ENCODE data around the gene GPR18. TPM values are rescaled to one million over a fixed set of nuclear protein-coding genes. Genes with fewer than 3 reads are reported as not detected.

The GPR18 gene
- total and polyA plus RNA-seq, 2 donors (not counting 1 experiment from before 2014, with no cell fraction given), result not detected

DNA sequence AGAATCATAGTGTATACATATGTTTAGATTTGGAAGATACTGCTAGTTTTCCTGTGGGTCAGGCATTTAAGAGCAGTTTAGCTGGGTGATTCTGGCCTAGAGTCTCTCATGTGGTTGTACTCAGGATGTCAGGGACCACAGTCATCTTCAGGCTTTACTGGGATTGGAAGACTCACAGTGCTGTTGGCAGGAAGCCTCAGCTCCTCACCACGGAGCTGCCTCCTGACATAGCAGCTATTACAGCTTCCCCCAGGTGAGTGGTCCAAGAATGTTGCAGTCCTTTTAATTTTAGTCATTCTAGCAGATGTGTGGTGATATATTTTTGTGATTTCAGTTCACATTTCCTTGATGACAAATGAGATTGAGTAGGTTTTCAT lies 16.9 kb upstream of the GPR18 start:
- Histone ChIP-seq H3K4me3 (replicated peaks in 1 of 4; ENCODE audit: control extremely low read depth in 1 of 4, insufficient read depth in 1 of 4, low read depth in 3 of 4, low read length in 4 of 4) (no peak overlapping the region), H3K4me1 (ENCODE audit: control insufficient read depth, extremely low read depth, insufficient read depth, low read length) (no peaks in the 10 kb centered on the region), H3K9me3 (ENCODE audit: control insufficient read depth, insufficient read depth, low read depth, low read length) (no peaks in the 10 kb centered on the region), H4K20me1 (ENCODE audit: control insufficient read depth, extremely low read depth, insufficient read depth, low read length) (peaks cover 2% of the 10 kb centered on the region), H3K9ac (ENCODE audit: insufficient read depth, low read length) (no peak overlapping the region), H3K4me2 (ENCODE audit: extremely low read depth, insufficient read depth, low read length) (no peak overlapping the region), H3K27me3 (ENCODE audit: control insufficient read depth, insufficient read depth, low read length) (no peaks in the 10 kb centered on the region), H2AFZ (ENCODE audit: low read length) (no peak overlapping the region), H3K79me2 (ENCODE audit: control insufficient read depth, insufficient read depth, low read length) (no peaks in the 10 kb centered on the region), H3K36me3 (ENCODE audit: control insufficient read depth, insufficient read depth, low read length) (no peaks in the 10 kb centered on the region), H3K27ac (ENCODE audit: insufficient read depth, low read length) (no peak overlapping the region)
- TF ChIP-seq, protein P1, sequence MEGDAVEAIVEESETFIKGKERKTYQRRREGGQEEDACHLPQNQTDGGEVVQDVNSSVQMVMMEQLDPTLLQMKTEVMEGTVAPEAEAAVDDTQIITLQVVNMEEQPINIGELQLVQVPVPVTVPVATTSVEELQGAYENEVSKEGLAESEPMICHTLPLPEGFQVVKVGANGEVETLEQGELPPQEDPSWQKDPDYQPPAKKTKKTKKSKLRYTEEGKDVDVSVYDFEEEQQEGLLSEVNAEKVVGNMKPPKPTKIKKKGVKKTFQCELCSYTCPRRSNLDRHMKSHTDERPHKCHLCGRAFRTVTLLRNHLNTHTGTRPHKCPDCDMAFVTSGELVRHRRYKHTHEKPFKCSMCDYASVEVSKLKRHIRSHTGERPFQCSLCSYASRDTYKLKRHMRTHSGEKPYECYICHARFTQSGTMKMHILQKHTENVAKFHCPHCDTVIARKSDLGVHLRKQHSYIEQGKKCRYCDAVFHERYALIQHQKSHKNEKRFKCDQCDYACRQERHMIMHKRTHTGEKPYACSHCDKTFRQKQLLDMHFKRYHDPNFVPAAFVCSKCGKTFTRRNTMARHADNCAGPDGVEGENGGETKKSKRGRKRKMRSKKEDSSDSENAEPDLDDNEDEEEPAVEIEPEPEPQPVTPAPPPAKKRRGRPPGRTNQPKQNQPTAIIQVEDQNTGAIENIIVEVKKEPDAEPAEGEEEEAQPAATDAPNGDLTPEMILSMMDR (conservative IDR thresholded peaks at IDR 0.05 in 1 of 2, IDR thresholded peaks at IDR 0.05 in 1 of 2; ENCODE audit: low read depth in 1 of 2, low read length in 2 of 2), result no peak
- TF ChIP-seq EZH2 (IDR thresholded peaks at IDR 0.05; ENCODE audit: low read length, missing control alignments), result no peak
- peak; percentile 23 to 92 for DNase-seq (ENCODE audit: low read depth in 2 of 2)

GRCh38 chr13:99273128-99273527 lies 14.9 kb upstream of the GPR18 start:
- TF ChIP-seq EZH2 (IDR thresholded peaks at IDR 0.05; ENCODE audit: low read length, missing control alignments), result no peak
- TF ChIP-seq, protein P1 (conservative IDR thresholded peaks at IDR 0.05 in 1 of 2, IDR thresholded peaks at IDR 0.05 in 1 of 2; ENCODE audit: low read depth in 1 of 2, low read length in 2 of 2), result no peak
- Histone ChIP-seq H3K4me1 (ENCODE audit: control insufficient read depth, extremely low read depth, insufficient read depth, low read length) (no peaks in the 10 kb centered on the region), H3K9me3 (ENCODE audit: control insufficient read depth, insufficient read depth, low read depth, low read length) (no peaks in the 10 kb centered on the region), H3K79me2 (ENCODE audit: control insufficient read depth, insufficient read depth, low read length) (no peaks in the 10 kb centered on the region), H3K4me2 (ENCODE audit: extremely low read depth, insufficient read depth, low read length) (no peak overlapping the region), H3K27me3 (ENCODE audit: control insufficient read depth, insufficient read depth, low read length) (no peaks in the 10 kb centered on the region), H3K4me3 (replicated peaks in 1 of 4; ENCODE audit: control extremely low read depth in 1 of 4, insufficient read depth in 1 of 4, low read depth in 3 of 4, low read length in 4 of 4) (no peak overlapping the region), H4K20me1 (ENCODE audit: control insufficient read depth, extremely low read depth, insufficient read depth, low read length) (peaks cover 2% of the 10 kb centered on the region), H3K27ac (ENCODE audit: insufficient read depth, low read length) (no peak overlapping the region), H3K36me3 (ENCODE audit: control insufficient read depth, insufficient read depth, low read length) (no peaks in the 10 kb centered on the region), H3K9ac (ENCODE audit: insufficient read depth, low read length) (no peak overlapping the region), H2AFZ (ENCODE audit: low read length) (no peak overlapping the region)
- no peak for DNase-seq (ENCODE audit: low read depth in 2 of 2)

DNA sequence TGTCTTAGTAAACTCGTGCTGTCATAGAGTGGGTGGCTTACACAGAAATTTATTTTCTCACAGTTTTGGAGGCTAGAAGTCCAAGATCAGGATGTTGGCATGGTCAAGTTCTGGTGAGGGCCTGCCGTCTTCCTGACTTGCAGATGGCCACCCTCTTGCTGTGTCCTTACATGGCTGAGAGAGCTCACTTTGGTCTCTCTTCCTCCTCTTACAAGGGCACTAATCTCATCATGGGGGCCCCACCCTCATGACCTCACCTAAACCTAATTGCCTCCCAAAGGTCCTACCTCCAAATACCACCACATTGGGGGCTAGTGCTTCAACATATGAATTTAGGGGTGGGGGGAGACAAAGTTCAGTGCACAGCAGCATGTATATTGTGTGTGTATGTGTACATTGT lies 14.3 kb upstream of the GPR18 start:
- Histone ChIP-seq H2AFZ (ENCODE audit: low read length) (no peak overlapping the region), H3K79me2 (ENCODE audit: control insufficient read depth, insufficient read depth, low read length) (no peaks in the 10 kb centered on the region), H3K9me3 (ENCODE audit: control insufficient read depth, insufficient read depth, low read depth, low read length) (no peaks in the 10 kb centered on the region), H3K9ac (ENCODE audit: insufficient read depth, low read length) (no peak overlapping the region), H3K4me3 (replicated peaks in 1 of 4; ENCODE audit: control extremely low read depth in 1 of 4, insufficient read depth in 1 of 4, low read depth in 3 of 4, low read length in 4 of 4) (no peak overlapping the region), H3K27me3 (ENCODE audit: control insufficient read depth, insufficient read depth, low read length) (no peaks in the 10 kb centered on the region), H3K4me2 (ENCODE audit: extremely low read depth, insufficient read depth, low read length) (no peak overlapping the region), H4K20me1 (ENCODE audit: control insufficient read depth, extremely low read depth, insufficient read depth, low read length) (peaks cover 2% of the 10 kb centered on the region), H3K27ac (ENCODE audit: insufficient read depth, low read length) (no peak overlapping the region), H3K36me3 (ENCODE audit: control insufficient read depth, insufficient read depth, low read length) (no peaks in the 10 kb centered on the region), H3K4me1 (ENCODE audit: control insufficient read depth, extremely low read depth, insufficient read depth, low read length) (no peaks in the 10 kb centered on the region)
- DNase-seq (ENCODE audit: low read depth in 2 of 2), result no peak
- TF ChIP-seq, protein P1 (conservative IDR thresholded peaks at IDR 0.05 in 1 of 2, IDR thresholded peaks at IDR 0.05 in 1 of 2; ENCODE audit: low read depth in 1 of 2, low read length in 2 of 2), result no peak
- TF ChIP-seq EZH2 (IDR thresholded peaks at IDR 0.05; ENCODE audit: low read length, missing control alignments), result no peak

All from fibroblast of lung (primary cell).